HG02588 (cell line): ENCODE results near the gene INTS6L.
A peak's percentile ranks its signal among the peaks of the same experiment; 100 is the strongest.

Experiments
- ATAC-seq: cut with Tn5 transposase; IDR thresholded peaks from one replicate; pipeline ENCODE4 v1.9.1; 2021; ENCODE audit warnings: mild to moderate bottlenecking, moderate library complexity; ENCODE audit not compliant: unreplicated experiment

INTS6L gene, protein sequence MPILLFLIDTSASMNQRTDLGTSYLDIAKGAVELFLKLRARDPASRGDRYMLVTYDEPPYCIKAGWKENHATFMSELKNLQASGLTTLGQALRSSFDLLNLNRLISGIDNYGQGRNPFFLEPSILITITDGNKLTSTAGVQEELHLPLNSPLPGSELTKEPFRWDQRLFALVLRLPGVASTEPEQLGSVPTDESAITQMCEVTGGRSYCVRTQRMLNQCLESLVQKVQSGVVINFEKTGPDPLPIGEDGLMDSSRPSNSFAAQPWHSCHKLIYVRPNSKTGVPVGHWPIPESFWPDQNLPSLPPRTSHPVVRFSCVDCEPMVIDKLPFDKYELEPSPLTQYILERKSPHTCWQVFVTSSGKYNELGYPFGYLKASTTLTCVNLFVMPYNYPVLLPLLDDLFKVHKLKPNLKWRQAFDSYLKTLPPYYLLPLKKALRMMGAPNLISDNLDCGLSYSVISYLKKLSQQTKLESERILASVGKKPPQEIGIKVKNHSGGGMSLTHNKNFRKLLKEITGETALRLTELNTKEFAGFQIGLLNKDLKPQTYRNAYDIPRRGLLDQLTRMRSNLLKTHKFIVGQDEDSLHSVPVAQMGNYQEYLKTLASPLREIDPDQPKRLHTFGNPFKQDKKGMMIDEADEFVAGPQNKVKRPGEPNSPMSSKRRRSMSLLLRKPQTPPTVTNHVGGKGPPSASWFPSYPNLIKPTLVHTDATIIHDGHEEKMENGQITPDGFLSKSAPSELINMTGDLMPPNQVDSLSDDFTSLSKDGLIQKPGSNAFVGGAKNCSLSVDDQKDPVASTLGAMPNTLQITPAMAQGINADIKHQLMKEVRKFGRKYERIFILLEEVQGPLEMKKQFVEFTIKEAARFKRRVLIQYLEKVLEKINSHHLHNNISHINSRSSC

GRCh38 chrX:135520553-135521404, at the start of gene INTS6L:
Gene INTS6L (plus strand): TSS chrX:135520660. CDS start chrX:135520993, 333 bp downstream.
- peak; percentile 73 for ATAC-seq

DNA sequence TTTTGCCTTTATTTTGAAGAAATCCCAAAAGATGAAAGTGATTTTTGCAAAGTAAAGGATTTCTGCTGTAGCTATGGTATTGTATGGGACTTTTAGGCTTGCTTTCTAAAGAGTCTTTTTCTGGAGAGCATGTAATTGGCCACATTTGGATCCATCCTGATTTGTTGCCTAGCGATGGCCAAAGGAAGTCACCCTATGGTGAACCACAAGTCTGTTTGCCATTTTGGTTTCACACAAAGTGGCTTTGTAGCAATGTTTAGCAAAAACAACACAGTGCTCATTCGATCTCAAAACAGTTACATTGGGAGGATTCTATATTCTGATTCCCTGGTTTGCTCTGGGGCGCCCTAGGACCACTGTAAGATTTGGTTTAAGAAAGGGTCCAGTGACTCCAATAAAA, 44.1 kb upstream of the INTS6L start:
- ATAC-seq: no peak

GRCh38 chrX:135477576-135477975, 42.9 kb upstream of the INTS6L start:
- ATAC-seq: no peak

DNA sequence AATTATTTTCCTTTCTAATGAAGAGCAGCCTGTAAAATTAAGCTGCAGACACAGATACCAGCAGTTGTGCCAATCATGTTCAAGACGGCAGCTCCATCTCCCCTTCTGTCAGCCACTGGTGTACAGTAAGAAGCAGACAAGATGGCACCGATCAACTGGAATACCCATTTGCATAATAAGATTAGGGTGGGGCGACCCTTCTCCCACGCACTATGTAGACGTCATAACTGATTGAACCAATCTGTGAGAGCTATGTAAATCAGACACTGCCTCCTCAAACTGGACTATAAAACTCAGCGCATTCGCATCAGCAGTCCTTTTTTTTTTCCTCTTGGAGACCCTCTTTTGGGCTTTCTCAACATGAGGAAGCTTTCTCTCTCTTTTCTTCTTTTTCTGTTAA, 40.4 kb upstream of the INTS6L start:
- no peak for ATAC-seq

DNA sequence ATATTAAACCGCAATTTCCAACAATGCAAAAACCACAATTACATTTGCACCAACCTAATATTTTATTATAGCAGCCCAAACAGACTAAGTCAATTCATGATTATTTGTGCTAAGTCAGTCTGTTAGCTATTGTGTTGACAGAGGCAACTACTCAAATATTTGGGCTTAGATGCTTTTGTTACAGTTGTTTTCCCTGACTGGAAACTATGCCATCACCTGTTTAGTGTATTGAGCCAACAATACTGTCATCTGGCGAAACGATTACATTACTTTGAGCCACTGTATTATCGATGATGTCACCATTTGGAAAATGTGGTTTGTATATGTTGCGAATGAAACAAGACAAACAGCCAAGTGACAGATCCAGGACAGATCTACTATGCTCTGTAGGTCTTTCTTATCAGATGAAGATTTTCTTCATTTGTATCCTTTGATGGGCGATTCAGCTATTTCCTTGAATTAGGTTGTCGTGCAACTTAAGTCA, 38.7 kb upstream of the INTS6L start:
- no peak for ATAC-seq

GRCh38 chrX:135484641-135485289, 35.7 kb upstream of the INTS6L start:
- no peak for ATAC-seq

- ATAC-seq: peak; percentile 81
Measured at GRCh38 chrX:135489542-135489941, 30.9 kb upstream of the INTS6L start.

DNA sequence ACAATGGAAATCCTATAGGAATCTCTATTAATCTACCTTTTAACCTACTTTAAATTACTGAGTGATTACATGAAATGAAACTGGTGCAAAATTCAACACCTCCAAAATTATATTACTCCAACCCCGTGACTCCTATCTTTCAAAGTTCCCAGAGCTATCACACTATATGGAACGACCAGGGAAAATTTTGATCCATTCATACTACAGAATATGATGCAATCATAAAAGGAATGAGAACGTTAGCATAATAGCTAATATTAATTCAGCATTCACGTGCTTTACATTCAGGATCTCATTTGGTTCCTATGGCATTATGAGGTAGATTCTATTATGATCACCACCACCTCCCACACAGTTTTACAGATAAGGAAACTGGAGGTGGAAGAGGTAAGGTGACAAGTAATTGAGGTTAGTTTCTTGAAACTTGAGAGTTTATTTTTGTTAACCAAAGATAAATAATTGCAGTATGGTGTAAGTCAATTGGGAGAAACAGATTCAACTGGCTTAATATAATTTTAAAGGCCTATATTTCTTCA, 29.4 kb upstream of the INTS6L start:
- no peak for ATAC-seq

DNA sequence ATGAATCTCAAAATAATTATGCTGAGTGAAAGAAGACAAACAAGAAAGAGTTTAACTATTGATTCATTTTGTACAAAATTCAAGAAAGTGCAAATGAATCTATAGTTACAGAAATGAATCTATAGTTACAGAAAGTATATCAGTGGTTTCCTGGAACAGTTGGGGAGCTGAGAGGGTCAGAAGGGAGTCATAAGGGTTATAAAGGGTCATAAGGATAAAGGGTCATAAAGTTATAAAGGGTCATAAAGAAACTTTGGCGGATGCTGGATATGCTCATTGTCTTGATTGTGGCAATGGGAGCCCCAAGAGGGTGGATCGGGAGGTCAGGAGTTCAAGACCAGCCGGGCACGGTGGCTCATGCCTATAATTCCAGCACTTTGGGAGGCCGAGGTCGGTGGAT, 26.0 kb upstream of the INTS6L start:
- ATAC-seq: no peak

- ATAC-seq: no peak
Measured at GRCh38 chrX:135497736-135498135, 22.7 kb upstream of the INTS6L start.

DNA sequence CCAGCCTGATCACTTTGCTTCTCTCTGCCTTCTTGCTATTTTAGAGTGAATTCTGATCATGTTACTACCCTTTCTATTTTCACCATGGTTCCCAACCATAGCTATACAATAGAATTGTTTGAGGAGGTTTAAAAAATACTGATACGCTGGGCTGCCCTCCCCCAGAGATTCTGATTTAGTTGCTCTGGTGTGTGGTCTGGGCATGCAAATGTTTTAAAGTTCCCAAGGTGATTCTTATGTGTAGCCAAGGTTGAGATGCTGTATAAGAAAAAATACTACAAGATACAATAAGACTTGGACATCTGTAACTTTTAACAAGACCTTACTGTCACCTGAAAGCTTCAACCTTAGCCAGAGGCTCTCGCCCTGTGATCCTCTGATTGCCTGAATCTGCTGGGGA, 22.2 kb upstream of the INTS6L start:
- ATAC-seq: no peak

- ATAC-seq: no peak
Measured at GRCh38 chrX:135505351-135505750, 15.1 kb upstream of the INTS6L start.

DNA sequence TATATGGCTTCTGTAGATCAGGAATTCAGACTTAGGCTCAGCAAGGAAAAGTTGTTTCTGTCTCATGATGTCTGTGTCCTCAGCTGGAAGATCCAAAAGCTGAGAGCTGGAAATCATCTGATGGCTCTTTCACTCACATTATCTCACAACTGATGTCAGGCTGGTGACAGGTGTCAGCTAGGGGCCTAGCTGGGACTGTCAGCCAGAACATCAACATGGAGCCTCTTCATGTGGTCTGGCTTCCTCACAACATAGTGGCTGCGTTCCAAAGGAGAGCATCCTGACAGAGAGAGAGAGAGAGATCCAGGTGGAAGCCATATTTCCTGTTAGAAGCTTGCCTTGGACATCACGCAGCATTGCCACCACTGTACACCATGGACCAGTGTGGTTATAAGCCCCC, 10.6 kb upstream of the INTS6L start:
- no peak for ATAC-seq

DNA sequence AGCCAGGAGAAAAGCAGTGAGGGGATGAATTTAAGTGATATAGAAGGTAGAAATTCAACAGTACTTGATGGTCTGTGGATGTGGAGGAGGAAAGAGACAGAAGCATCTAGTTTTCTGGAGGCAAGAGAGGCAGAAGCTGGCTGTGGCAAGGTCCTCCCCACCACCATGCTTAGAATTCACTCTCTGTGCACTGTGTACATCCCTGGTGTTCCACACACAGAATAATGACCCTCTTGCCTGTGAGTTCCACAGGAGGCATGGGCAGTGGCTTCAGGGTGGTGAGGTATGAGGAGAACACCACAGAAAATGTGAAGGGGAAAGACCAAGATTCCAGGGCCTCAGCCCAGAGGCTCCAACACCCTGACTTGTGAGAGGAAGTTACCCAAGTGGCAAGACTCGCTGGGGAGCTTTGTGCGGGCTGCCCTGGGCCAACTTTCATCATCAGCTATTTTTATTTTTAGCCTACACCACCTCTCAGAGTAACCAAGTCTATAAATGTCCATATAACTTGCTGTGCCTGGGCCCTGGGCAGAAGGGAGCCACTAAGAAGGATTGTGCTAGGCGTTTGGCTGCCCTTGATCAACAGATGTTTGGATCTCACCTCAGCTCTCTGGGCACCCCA, 7.8 kb upstream of the INTS6L start:
- no peak for ATAC-seq

DNA sequence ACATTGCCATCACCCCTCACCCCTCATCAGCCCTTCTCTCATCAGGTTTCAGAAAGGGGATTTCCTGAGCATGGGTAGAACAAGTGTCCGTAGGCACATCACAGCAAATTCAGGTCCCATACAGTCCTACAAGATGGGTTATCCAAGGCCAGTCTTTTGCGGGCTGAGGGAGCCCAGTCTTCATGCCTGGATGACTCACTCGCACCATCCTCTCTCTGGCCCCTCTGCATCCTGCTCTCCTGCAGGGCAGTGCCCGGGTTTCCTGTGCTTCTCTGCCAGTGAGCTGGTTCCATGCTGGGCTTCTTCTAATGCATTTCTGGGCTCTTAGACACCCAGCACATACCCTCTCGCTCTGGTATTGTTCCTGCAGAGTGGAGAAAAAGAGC, 7.3 kb upstream of the INTS6L start:
- ATAC-seq: no peak

- ATAC-seq: no peak
Measured at GRCh38 chrX:135516376-135516775, 4.1 kb upstream of the INTS6L start.

DNA sequence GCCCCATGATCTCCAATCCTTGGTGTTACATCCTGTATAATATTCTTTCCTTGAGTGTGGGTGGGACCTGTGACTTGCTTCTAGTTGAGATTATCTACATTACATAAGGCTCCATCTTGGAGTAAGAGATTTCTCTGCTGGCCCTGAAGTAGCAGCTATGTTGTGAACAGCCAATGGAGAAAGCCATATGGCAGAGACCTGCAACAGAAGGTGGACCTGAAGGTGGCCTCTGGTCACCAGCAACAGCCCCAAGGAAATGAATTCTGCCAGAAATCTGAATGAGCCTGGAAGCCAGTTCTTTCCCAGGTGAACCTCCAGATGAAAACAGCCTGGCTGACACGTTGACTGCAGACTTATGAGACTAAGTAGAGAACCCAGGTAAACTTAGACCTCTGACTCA, 2.3 kb upstream of the INTS6L start:
- ATAC-seq: no peak

DNA sequence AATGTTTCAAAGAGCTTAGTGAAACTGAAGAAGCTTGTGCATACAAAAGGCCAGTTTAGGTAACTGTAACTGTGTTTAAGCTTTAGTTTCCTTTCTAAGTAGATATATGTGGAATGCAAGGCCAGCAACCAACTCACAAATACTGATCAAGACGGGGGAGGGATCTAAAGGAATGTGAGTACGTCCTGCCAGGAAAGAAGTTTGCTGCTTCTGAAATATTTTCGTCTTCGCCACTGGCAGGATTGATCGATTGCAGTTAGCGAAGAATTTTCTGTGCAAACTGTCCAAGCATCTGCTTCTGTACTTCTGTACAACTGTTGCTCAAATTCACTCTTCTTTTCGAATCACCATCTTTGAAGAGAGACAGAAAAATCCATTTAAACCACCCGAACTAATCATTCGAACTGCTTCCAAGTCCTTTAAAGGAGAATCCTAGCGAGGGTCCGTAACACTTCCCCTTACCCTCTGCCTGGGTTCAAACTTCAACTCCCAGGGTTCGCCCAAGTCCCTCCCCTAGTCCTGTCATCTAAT, 373 bp upstream of the INTS6L start:
- ATAC-seq: no peak

GRCh38 chrX:135521405-135522131, 1.1 kb downstream of the INTS6L start:
- peak; percentile 74 for ATAC-seq
